ENCODE results near the gene UTP11.

DNA sequence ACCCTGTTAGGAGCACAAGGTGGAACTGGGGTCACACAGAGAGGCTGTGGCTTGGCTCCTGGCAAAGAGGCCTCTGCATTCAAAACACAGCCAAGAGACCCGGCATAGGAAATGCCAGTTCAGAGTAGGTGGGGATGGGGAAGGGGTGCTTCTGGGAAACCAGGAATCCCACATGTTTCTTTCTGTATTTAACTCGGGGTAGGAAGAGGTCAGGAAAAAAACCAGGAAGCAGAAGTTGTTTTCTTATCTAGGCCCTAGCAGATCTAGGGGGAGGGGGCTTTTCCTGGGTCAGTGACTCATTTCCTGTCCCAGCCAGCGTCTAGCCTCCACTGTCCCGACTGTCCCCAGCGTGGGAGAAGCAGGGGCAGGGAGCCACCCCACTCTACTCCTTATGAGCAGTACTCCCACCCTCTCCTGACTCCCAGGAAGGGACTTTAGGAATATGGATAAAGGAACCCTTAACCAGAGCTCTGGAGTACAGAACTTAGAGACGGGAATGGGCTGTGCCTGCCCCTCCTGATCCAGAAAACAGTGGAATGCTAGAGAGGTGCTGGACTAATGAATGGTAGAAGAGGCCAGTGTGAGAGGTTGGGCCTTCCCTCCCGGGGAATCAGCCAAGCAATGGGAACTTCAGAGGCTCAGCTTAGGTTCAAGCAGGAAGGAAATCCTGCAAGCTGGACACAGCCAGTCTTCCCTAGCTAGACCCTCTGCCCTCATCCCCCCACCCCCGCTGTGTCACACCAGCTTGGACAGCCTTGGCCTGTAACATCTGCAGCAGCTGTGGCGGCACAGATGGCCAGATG is 12.9 kb upstream of the UTP11 start:
- TF ChIP-seq POLR2A (IDR thresholded peaks at IDR 0.05) = no peak
- TF ChIP-seq, protein P1, sequence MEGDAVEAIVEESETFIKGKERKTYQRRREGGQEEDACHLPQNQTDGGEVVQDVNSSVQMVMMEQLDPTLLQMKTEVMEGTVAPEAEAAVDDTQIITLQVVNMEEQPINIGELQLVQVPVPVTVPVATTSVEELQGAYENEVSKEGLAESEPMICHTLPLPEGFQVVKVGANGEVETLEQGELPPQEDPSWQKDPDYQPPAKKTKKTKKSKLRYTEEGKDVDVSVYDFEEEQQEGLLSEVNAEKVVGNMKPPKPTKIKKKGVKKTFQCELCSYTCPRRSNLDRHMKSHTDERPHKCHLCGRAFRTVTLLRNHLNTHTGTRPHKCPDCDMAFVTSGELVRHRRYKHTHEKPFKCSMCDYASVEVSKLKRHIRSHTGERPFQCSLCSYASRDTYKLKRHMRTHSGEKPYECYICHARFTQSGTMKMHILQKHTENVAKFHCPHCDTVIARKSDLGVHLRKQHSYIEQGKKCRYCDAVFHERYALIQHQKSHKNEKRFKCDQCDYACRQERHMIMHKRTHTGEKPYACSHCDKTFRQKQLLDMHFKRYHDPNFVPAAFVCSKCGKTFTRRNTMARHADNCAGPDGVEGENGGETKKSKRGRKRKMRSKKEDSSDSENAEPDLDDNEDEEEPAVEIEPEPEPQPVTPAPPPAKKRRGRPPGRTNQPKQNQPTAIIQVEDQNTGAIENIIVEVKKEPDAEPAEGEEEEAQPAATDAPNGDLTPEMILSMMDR (IDR thresholded peaks at IDR 0.05) = no peak
